Neural crest cell (in vitro differentiated cells): ENCODE data around the gene C5orf22. TPM values are rescaled to one million over a fixed set of nuclear protein-coding genes. Genes with fewer than 3 reads are reported as not detected.
A peak's percentile ranks its signal among the peaks of the same experiment; 100 is the strongest.
"Not testable (repeated sequence)": the region's sequence is repeated elsewhere in the genome, so short reads cannot be mapped to it uniquely, and the experiment has no call there.

Source experiments
- DNase-seq: peaks from one replicate; pipeline ENCODE4 v3.0.0; 2021; ENCODE audit warnings: low read depth, mixed read lengths, low spot score
- H3K27ac Mint-ChIP-seq: one replicate; pipeline ENCODE4 v1.8.0; 2021; ENCODE audit warnings: mild to moderate bottlenecking, mixed read lengths; ENCODE audit not compliant: unreplicated experiment
- H3K27me3 Mint-ChIP-seq: 2 replicates; pipeline ENCODE4 v1.8.0; 2021; ENCODE audit warnings: low read depth, mild to moderate bottlenecking, mixed read lengths
- H3K36me3 Mint-ChIP-seq: 2 replicates; pipeline ENCODE4 v1.8.0; 2021; ENCODE audit warnings: low read depth, mild to moderate bottlenecking, mixed read lengths
- H3K4me1 Mint-ChIP-seq: 2 replicates; pipeline ENCODE4 v1.8.0; 2021; ENCODE audit warnings: mixed read lengths
- H3K4me3 Mint-ChIP-seq: one replicate; pipeline ENCODE4 v1.8.0; 2021; ENCODE audit warnings: mild to moderate bottlenecking, mixed read lengths
- H3K9me3 Mint-ChIP-seq: 2 replicates; pipeline ENCODE4 v1.8.0; 2021; ENCODE audit warnings: mixed read lengths
- CTCF ChIP-seq: fragments of 200-600 bp; sonication (generic); conservative IDR thresholded peaks from 2 replicates; pipeline ENCODE4 v1.5.0; 2021; ENCODE audit warnings: antibody characterized with exemption, mild to moderate bottlenecking
- total RNA-seq: library from RNA; stranded (reverse); gene quantifications from 2 replicates; pipeline ENCODE4 v1.2.1, GENCODE V29; 2021

C5orf22 gene
- total RNA-seq, 1 donor from 2014 or later, result 33.5 TPM

DNA sequence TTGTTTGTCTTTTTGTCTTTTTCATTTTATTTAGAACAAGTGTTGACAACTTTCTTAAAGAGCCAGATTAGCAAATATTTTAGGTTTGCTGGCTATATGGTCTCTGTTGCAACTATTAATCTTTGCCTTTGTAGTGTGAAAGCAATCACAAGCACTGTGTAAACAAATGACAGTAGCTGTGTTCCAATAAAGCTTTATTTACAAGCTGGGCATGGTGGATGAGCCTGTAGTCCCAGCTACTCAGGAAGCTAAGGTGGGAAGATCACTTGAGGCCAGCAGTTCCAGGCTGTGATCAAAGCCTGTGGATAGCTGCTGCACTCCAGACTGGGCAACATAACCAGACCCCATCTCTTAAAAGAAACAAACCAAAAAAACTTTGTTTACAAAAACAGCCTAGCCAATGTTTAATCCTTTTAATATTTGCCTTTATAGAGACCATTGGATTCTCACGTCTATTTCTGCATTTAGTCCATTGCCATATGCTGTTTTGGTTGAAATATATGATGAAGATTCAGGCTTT lies 2.5 kb downstream of the C5orf22 start:
- no peak overlapping the region for H3K27ac Mint-ChIP-seq
- no peak for TF ChIP-seq CTCF
- peaks cover 7% of the 10 kb centered on the region for H3K36me3 Mint-ChIP-seq

DNA sequence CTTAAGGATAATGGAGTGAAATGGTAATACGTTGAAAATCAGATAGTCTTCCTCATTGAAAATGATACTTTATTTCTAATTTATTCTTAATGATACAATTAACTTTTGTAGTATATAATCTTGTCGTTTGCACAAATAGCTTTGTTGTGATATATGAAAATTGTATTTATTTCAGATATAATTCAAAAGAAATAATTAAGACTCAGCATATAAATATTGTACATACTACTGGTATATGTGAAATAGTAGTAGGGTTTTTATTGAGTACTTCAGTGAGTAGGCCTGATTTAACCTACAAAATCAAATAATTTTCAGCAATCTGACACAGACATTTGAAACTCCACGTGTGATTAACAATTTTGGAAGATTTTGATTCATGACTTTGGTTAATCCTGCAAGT lies 4.8 kb downstream of the C5orf22 start:
- TF ChIP-seq CTCF, result no peak
- no peaks in the 10 kb centered on the region for H3K27me3 Mint-ChIP-seq
- no peak overlapping the region for H3K4me3 Mint-ChIP-seq
- peaks cover 14% of the 10 kb centered on the region for H3K36me3 Mint-ChIP-seq
- no peak for DNase-seq
- H3K9me3 Mint-ChIP-seq, result no peaks in the 10 kb centered on the region
- peaks cover 34% of the 10 kb centered on the region for H3K4me1 Mint-ChIP-seq
- H3K27ac Mint-ChIP-seq, result no peak overlapping the region

More for the DNA sequence above, 2.5 kb downstream of the C5orf22 start:
- no peak for DNase-seq
- Mint-ChIP-seq H3K4me3 (peak overlapping the region; percentile 64), H3K27me3 (no peaks in the 10 kb centered on the region), H3K9me3 (no peaks in the 10 kb centered on the region), H3K4me1 (peaks cover 55% of the 10 kb centered on the region)

- DNase-seq, result no peak
- Mint-ChIP-seq H3K4me1 (peaks cover 29% of the 10 kb centered on the region), H3K36me3 (peaks cover 14% of the 10 kb centered on the region), H3K27ac (peak overlapping the region; percentile 92), H3K4me3 (peak overlapping the region; percentile 21), H3K9me3 (no peaks in the 10 kb centered on the region), H3K27me3 (no peaks in the 10 kb centered on the region)
- TF ChIP-seq CTCF, result no peak
Measured at GRCh38 chr5:31537349-31537748, 5.2 kb downstream of the C5orf22 start.

GRCh38 chr5:31537851-31538250 lies 5.8 kb downstream of the C5orf22 start:
- peak overlapping the region; percentile 92 for H3K27ac Mint-ChIP-seq
- DNase-seq, result no peak
- H3K27me3 Mint-ChIP-seq, result no peaks in the 10 kb centered on the region
- H3K4me3 Mint-ChIP-seq, result peak overlapping the region; percentile 21
- H3K36me3 Mint-ChIP-seq, result peaks cover 17% of the 10 kb centered on the region
- H3K4me1 Mint-ChIP-seq, result peaks cover 25% of the 10 kb centered on the region
- no peak for TF ChIP-seq CTCF
- H3K9me3 Mint-ChIP-seq, result no peaks in the 10 kb centered on the region

DNA sequence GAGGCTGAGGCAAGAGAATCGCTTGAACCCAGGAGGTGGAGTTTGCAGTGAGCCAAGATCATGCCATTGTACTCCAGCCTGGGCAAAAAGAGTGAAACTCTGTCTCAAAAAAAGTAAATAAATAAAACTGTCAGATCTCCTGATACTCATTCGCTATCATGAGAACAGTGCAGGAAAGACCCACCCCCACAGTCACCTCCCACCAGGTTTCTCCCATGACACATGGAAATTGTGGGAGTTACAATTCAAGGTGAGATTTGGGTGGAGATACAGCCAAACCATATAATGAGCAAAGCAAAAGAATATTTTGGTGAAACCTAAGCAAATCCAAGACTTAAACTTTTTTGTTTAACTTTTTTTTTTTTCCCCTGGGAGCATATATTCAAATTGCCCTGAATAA lies 17.0 kb downstream of the C5orf22 start:
- DNase-seq, H3K9me3 Mint-ChIP-seq, H3K4me1 Mint-ChIP-seq, H3K27me3 Mint-ChIP-seq, H3K27ac Mint-ChIP-seq, H3K4me3 Mint-ChIP-seq: not testable (repeated sequence)
- H3K36me3 Mint-ChIP-seq, result peaks cover 32% of the 10 kb centered on the region

DNA sequence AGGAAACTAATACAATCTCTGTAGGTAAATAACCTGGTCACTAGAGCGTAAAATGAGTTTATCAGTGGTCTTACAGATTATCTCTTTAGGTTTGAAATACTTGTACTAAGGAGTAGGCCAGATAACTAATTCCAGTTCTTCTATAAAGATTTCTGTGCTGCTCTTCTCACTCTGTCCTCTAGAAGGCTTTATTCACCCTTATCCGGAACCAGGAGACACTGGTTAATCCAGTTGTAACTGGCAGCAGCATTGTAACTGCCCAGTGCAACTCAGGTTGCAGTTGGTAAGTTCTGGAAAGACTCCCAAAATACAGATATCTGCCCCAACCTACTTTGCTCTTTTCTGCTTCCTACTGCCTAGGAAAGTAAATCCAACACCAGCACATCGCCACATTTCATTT lies 19.8 kb downstream of the C5orf22 start:
- peaks cover 33% of the 10 kb centered on the region for H3K36me3 Mint-ChIP-seq
- H3K4me3 Mint-ChIP-seq, result no peak overlapping the region
- DNase-seq, result no peak
- H3K27me3 Mint-ChIP-seq, result no peaks in the 10 kb centered on the region
- TF ChIP-seq CTCF, result no peak
- H3K27ac Mint-ChIP-seq, result peak overlapping the region; percentile 39
- H3K4me1 Mint-ChIP-seq, result no peaks in the 10 kb centered on the region
- peaks cover 2% of the 10 kb centered on the region for H3K9me3 Mint-ChIP-seq
